Tibial nerve (tissue), 3 donors: Measurements from ENCODE around the gene CRB2.

Source experiments
- EP300 ChIP-seq, 2 donors: sonication (generic); formaldehyde crosslinking; IDR thresholded peaks; one replicate each; pipeline ENCODE4 v1.6.1; 2017; ENCODE audit warnings: antibody characterized with exemption in 2 of 2, mild to moderate bottlenecking in 1 of 2
- POLR2A ChIP-seq, 2 donors: fragments of 450-650 bp; IDR thresholded peaks; one replicate each; pipeline ENCODE4 v1.6.1; 2017; ENCODE audit warnings: antibody characterized with exemption in 2 of 2, mild to moderate bottlenecking in 2 of 2, moderate library complexity in 2 of 2

GRCh38 chr9:123422635-123423310 lies 66.8 kb downstream of the CRB2 start:
- no peak for TF ChIP-seq EP300 (IDR thresholded peaks at IDR 0.05)
- TF ChIP-seq POLR2A (IDR thresholded peaks at IDR 0.05), result no peak
